CD4-positive, alpha-beta T cell treated with Interleukin-10 for 1 hour (primary cell): ENCODE results near the gene SERPINE1.
A peak's percentile ranks its signal among the peaks of the same experiment; 100 is the strongest.
"Not testable (repeated sequence)": the region's sequence is repeated elsewhere in the genome, so short reads cannot be mapped to it uniquely, and the experiment has no call there.

Experiments used
- DNase-seq: peaks from one replicate; pipeline ENCODE4 v3.0.0-alpha.2; 2020

SERPINE1 gene

GRCh38 chr7:101126651-101127459 lies at the start of gene SERPINE1:
TSS of gene SERPINE1 (plus strand) at chr7:101127104. CDS start at chr7:101128394, 1,290 bp downstream.
- peak; percentile 58 for DNase-seq

GRCh38 chr7:101077303-101078086 lies 49.4 kb upstream of the SERPINE1 start:
- DNase-seq = peak; percentile 85

GRCh38 chr7:101081432-101081831 lies 45.5 kb upstream of the SERPINE1 start:
- no peak for DNase-seq

GRCh38 chr7:101084865-101085161 lies 42.1 kb upstream of the SERPINE1 start:
- DNase-seq = no peak

- peak; percentile 78 for DNase-seq
Measured at GRCh38 chr7:101085162-101085964, 41.5 kb upstream of the SERPINE1 start, which contains the start of gene TRIM56. TSS of gene TRIM56 (plus strand) at chr7:101085481. CDS start at chr7:101087313, 1,832 bp downstream.

GRCh38 chr7:101087334-101088068 lies 39.4 kb upstream of the SERPINE1 start:
- DNase-seq = no peak

- no peak for DNase-seq
Measured at GRCh38 chr7:101088069-101088425, 38.9 kb upstream of the SERPINE1 start.

- no peak for DNase-seq
Measured at GRCh38 chr7:101088858-101089529, 37.9 kb upstream of the SERPINE1 start.

GRCh38 chr7:101089876-101090275 lies 37.0 kb upstream of the SERPINE1 start:
- no peak for DNase-seq

- DNase-seq = not testable (repeated sequence)
Measured at GRCh38 chr7:101092266-101092905, 34.5 kb upstream of the SERPINE1 start.

GRCh38 chr7:101093906-101094305 lies 33.0 kb upstream of the SERPINE1 start:
- no peak for DNase-seq

- no peak for DNase-seq
Measured at GRCh38 chr7:101094376-101094775, 32.5 kb upstream of the SERPINE1 start.

GRCh38 chr7:101094791-101095375 lies 32.0 kb upstream of the SERPINE1 start:
- peak; percentile 15 for DNase-seq

- DNase-seq = no peak
Measured at GRCh38 chr7:101096331-101096956, 30.5 kb upstream of the SERPINE1 start.

- DNase-seq = no peak
Measured at GRCh38 chr7:101096957-101097347, 30.0 kb upstream of the SERPINE1 start.

- DNase-seq = no peak
Measured at GRCh38 chr7:101097561-101097960, 29.3 kb upstream of the SERPINE1 start.

- peak; percentile 9 for DNase-seq
Measured at GRCh38 chr7:101099969-101100781, 26.7 kb upstream of the SERPINE1 start.

GRCh38 chr7:101100858-101101847 lies 25.8 kb upstream of the SERPINE1 start:
- no peak for DNase-seq
